GM12878 (cell line): ENCODE measurements around the gene DGLUCY. TPM values are rescaled to one million over a fixed set of nuclear protein-coding genes. Genes with fewer than 3 reads are reported as not detected.

Experiments used
- ATAC-seq: fragments of 200-7000 bp; cut with Tn5 transposase; 3 replicates; pipeline ENCODE4 v1.9.1; 2020; ENCODE audit warnings: mild to moderate bottlenecking, moderate library complexity
- BruUV-seq: library from RNA; stranded (reverse); fragments of 400-500 nt; replicated peaks from 2 replicates; lab custom pipeline; 2021; lab: Mats Ljungman, UMichigan
- CTCF ChIA-PET: fragments of 300-600 bp; sonication (Branson Sonifier 250); formaldehyde crosslinking; extraction: SDS; loops from one replicate; lab custom pipeline; 2021; ENCODE audit warnings: inconsistent platforms; lab: Yijun Ruan, JAX
- POLR2A ChIA-PET: fragments of 350-600 bp; formaldehyde crosslinking; extraction: SDS; loops from one replicate; lab custom pipeline; 2021; ENCODE audit warnings: inconsistent platforms; lab: Charles Lee
- RAD21 ChIA-PET: fragments of 300-600 bp; sonication (Branson Sonifier 250); formaldehyde crosslinking; loops from one replicate; lab custom pipeline; 2023; ENCODE audit warnings: antibody characterized with exemption; ENCODE audit not compliant: unreplicated experiment; lab: Charles Lee
- SMC1A ChIA-PET: fragments of 300-600 bp; sonication (Branson Sonifier 250); formaldehyde crosslinking; loops from one replicate; lab custom pipeline; 2023; ENCODE audit not compliant: unreplicated experiment, uncharacterized antibody; lab: Charles Lee
- DNase-seq: peaks from one replicate; pipeline ENCODE4 v3.0.0-alpha.2; 2011; ENCODE audit warnings: low read depth, low spot score
- FAIRE-seq: peaks from 3 replicates; lab custom pipeline; 2011; peaks lifted over from hg19 to GRCh38; lab: Jason Lieb, UNC
- H2AFZ ChIP-seq: 2 replicates; pipeline ENCODE4 v1.6.0; 2011; ENCODE audit warnings: low read depth, low read length, control low read depth; ENCODE audit not compliant: control insufficient read depth
- H3K27ac ChIP-seq: 2 replicates; pipeline ENCODE4 v1.5.1; 2011; ENCODE audit warnings: control low read depth; ENCODE audit not compliant: control insufficient read depth, insufficient read depth
- H3K27me3 ChIP-seq, 2 experiments: replicated peaks in 1 of 2; 2 replicates each; pipeline versions ENCODE4 v1.6.0 to v1.6.1; 2011; ENCODE audit warnings: low read length in 1 of 2; ENCODE audit not compliant: control insufficient read depth in 2 of 2, insufficient read depth in 2 of 2
- H3K36me3 ChIP-seq, 2 experiments: 2 replicates each; pipeline ENCODE4 v1.5.1; 2011; ENCODE audit warnings: low read length in 1 of 2; ENCODE audit not compliant: control insufficient read depth in 2 of 2, insufficient read depth in 2 of 2
- H3K4me1 ChIP-seq: 2 replicates; pipeline ENCODE4 v1.6.1; 2011; ENCODE audit warnings: mild to moderate bottlenecking, low read length, moderate library complexity, mixed read lengths; ENCODE audit not compliant: control insufficient read depth, insufficient read depth
- H3K4me2 ChIP-seq: 2 replicates; pipeline ENCODE4 v1.6.0; 2011; ENCODE audit warnings: control low read depth; ENCODE audit not compliant: control insufficient read depth, insufficient read depth
- H3K4me3 ChIP-seq: fragments of 200-600 bp; sonication (generic); 2 replicates; pipeline ENCODE4 v1.5.1; 2016
- H3K79me2 ChIP-seq: 2 replicates; pipeline ENCODE4 v1.6.0; 2011; ENCODE audit warnings: low read length; ENCODE audit not compliant: control insufficient read depth, insufficient read depth
- H3K9ac ChIP-seq: 2 replicates; pipeline ENCODE4 v1.8.0; 2011; ENCODE audit warnings: low read length, control low read depth, mixed read lengths; ENCODE audit not compliant: control insufficient read depth, insufficient read depth
- H3K9me3 ChIP-seq: replicated peaks from 3 replicates; pipeline ENCODE4 v1.5.1; 2011; ENCODE audit warnings: mild to moderate bottlenecking, low read length; ENCODE audit not compliant: control insufficient read depth, insufficient read depth
- H4K20me1 ChIP-seq: 2 replicates; pipeline ENCODE4 v1.6.0; 2011; ENCODE audit not compliant: control insufficient read depth, insufficient read depth
- CBFB ChIP-seq: IDR thresholded peaks from 2 replicates; pipeline ENCODE4 v1.6.1; 2016; ENCODE audit warnings: antibody characterized with exemption, low read depth
- DPF2 ChIP-seq: fragments of 450-650 bp; IDR thresholded peaks from 2 replicates; pipeline ENCODE4 v1.6.1; 2017; ENCODE audit warnings: mild to moderate bottlenecking
- ESRRA ChIP-seq: IDR thresholded peaks from 2 replicates; pipeline ENCODE4 v1.6.1; 2012; ENCODE audit warnings: mild to moderate bottlenecking, low read length, improper control_type of control experiment
- HDAC2 ChIP-seq: fragments of 200-600 bp; sonication (generic); IDR thresholded peaks from 2 replicates; pipeline ENCODE4 v1.6.1; 2017
- HDAC6 ChIP-seq: fragments of 200-600 bp; sonication (generic); IDR thresholded peaks from one replicate; pipeline ENCODE4 v1.8.0; 2017; ENCODE audit warnings: antibody characterized with exemption; ENCODE audit not compliant: unreplicated experiment
- HDGF ChIP-seq: fragments of 450-650 bp; IDR thresholded peaks from 2 replicates; pipeline ENCODE4 v1.6.1; 2016; ENCODE audit warnings: antibody characterized with exemption
- JUNB ChIP-seq: IDR thresholded peaks from 2 replicates; pipeline ENCODE4 v1.6.1; 2016; ENCODE audit warnings: antibody characterized with exemption, mild to moderate bottlenecking
- JUND ChIP-seq: IDR thresholded peaks from 2 replicates; pipeline ENCODE4 v1.6.1; 2012; ENCODE audit warnings: low read depth, mild to moderate bottlenecking, low read length, improper control_type of control experiment, moderate library complexity
- KAT2A ChIP-seq: conservative IDR thresholded peaks from 2 replicates; pipeline ENCODE4 v1.6.1; 2011; ENCODE audit warnings: low read depth, low read length; ENCODE audit not compliant: control insufficient read depth
- POLR2A ChIP-seq: IDR thresholded peaks from 2 replicates; pipeline ENCODE4 v1.6.1; 2011; ENCODE audit warnings: low read depth, mild to moderate bottlenecking, low read length
- POLR2AphosphoS2 ChIP-seq: IDR thresholded peaks from 2 replicates; pipeline ENCODE4 v1.6.1; 2011; ENCODE audit warnings: low read depth, mild to moderate bottlenecking, low read length, improper control_type of control experiment, moderate library complexity
- SMAD5 ChIP-seq: IDR thresholded peaks from 2 replicates; pipeline ENCODE4 v1.6.1; 2016; ENCODE audit warnings: antibody characterized with exemption, low read depth
- SP1 ChIP-seq: IDR thresholded peaks from one replicate; pipeline ENCODE4 v1.6.1; 2011; ENCODE audit warnings: low read depth, low read length
- SPI1 ChIP-seq: IDR thresholded peaks from 2 replicates; pipeline ENCODE4 v1.6.1; 2011; ENCODE audit warnings: low read depth, mild to moderate bottlenecking, low read length, moderate library complexity, borderline replicate concordance; ENCODE audit not compliant: insufficient read depth
- STAT1 ChIP-seq: fragments of 450-650 bp; conservative IDR thresholded peaks from 2 replicates; pipeline ENCODE4 v1.6.1; 2014; ENCODE audit warnings: antibody characterized with exemption, mild to moderate bottlenecking
- STAT3 ChIP-seq: IDR thresholded peaks from 2 replicates; pipeline ENCODE4 v1.6.1; 2011; ENCODE audit warnings: low read depth, low read length, improper control_type of control experiment
- USF1 ChIP-seq: IDR thresholded peaks from 2 replicates; pipeline ENCODE4 v1.6.1; 2011; ENCODE audit warnings: borderline replicate concordance, low read depth, mild to moderate bottlenecking, moderate library complexity, mixed read lengths, low read length; ENCODE audit not compliant: insufficient read depth; ENCODE audit errors: extremely low read length
- ZBTB40 ChIP-seq: fragments of 450-650 bp; IDR thresholded peaks from 2 replicates; pipeline ENCODE4 v1.6.1; 2016; ENCODE audit warnings: mild to moderate bottlenecking, moderate library complexity, borderline replicate concordance
- ZNF24 ChIP-seq: fragments of 450-650 bp; IDR thresholded peaks from 2 replicates; pipeline ENCODE4 v1.6.1; 2017; ENCODE audit warnings: antibody characterized with exemption, mild to moderate bottlenecking
- WGBS: methylation state at CpG from one replicate; pipeline ENCODE4 v1.1.6; 2016; ENCODE audit warnings: low lambda C conversion rate; ENCODE audit not compliant: insufficient replicate concordance, insufficient coverage; ENCODE audit errors: missing lambda C conversion rate; 5-methylcytosine and 5-hydroxymethylcytosine counted together
- in situ Hi-C: fragments of 300-500 bp; cut with MboI; formaldehyde crosslinking; loops from 9 replicates; pipeline ENCODE4 v1.14.3; 2018; ENCODE audit warnings: mixed read lengths
- intact Hi-C: fragments of 100-400 bp; cut with micrococcal nuclease; formaldehyde crosslinking; loops from one replicate; pipeline ENCODE4 v1.14.2; 2022; ENCODE audit not compliant: unreplicated experiment
- polyA plus RNA-seq, 11 experiments: library from polyadenylated mRNA; depleted of rRNA in 4 of 11; unstranded in 6 of 11; stranded (reverse) in 5 of 11; fragments of >200 nt; fragmentation: Nextera tagmentation in 4 of 11; fragmentation: Illumina TruSeq in 1 of 11; extraction: Ambion mirVana in 4 of 11; extraction: Trizol in 1 of 11; gene quantifications; 1 replicate in 1 of 11; 2 replicates in 10 of 11; pipeline versions ENCODE4 v1.2.1 to v1.2.3, GENCODE V29; 2011 to 2016; ENCODE audit warnings: inconsistent platforms in 2 of 11, missing spikeins in 2 of 11, low read depth in 1 of 11
- total RNA-seq, 4 experiments: library from RNA; depleted of rRNA in 3 of 4; stranded (reverse); fragments of >200 nt in 3 of 4; fragmentation: Illumina TruSeq in 1 of 4; extraction: Trizol in 1 of 4; gene quantifications; 2 replicates each; pipeline versions ENCODE4 v1.2.1 to v1.2.3, GENCODE V29; 2013 to 2021
- TF ChIP-seq, protein P1 (sequence below): fragments of 450-650 bp; conservative IDR thresholded peaks from 2 replicates; pipeline ENCODE4 v1.6.1; 2017; ENCODE audit warnings: mild to moderate bottlenecking, moderate library complexity

DGLUCY gene
- total and polyA plus RNA-seq, 10 of the 15 experiments (the other 5 are each of a cell fraction or from before 2014, with no cell fraction given), result 15.0 to 70.3 (median 55.1) TPM

GRCh38 chr14:91088585-91089235, 25.2 kb upstream of the DGLUCY start:
- intact Hi-C loops, result no loop called here

More at GRCh38 chr14:91088585-91089235, 25.2 kb upstream of the DGLUCY start:
- ChIA-PET SMC1A (interaction anchor here (1.2 to 1.4 kb wide), 2 partner anchors 26 to 76 kb away, joined by 3 read pairs; no protein-coding TSS in a partner anchor), CTCF (interaction anchor here (0.7 to 1.3 kb wide), 2 partner anchors 12 to 103 kb away, joined by 3 read pairs; no protein-coding TSS in a partner anchor), RAD21 (no interaction called here), POLR2A (no interaction called here)
- DNase-seq (no peak), FAIRE-seq (no peak), ATAC-seq (no peak)
- in situ Hi-C loops, result no loop called here
- Histone ChIP-seq H3K27ac (no peak overlapping the region), H3K4me2 (no peak overlapping the region), H2AFZ (no peak overlapping the region), H3K4me3 (no peak overlapping the region), H3K36me3 (no peaks in the 10 kb centered on the region), H3K79me2 (no peaks in the 10 kb centered on the region), H4K20me1 (no peaks in the 10 kb centered on the region), H3K27me3 (no peaks in the 10 kb centered on the region; a peak in 1 of 4 replicates), H3K9ac (no peak overlapping the region), H3K4me1 (peaks cover 3% of the 10 kb centered on the region; the same call in 1 of the 2 replicates), H3K9me3 (no peaks in the 10 kb centered on the region)
- 56% methylated on average over 5 of the region's 5 CpGs for WGBS
- no TSS peak for BruUV-seq
- TF ChIP-seq ZNF24, result no peak
- TF ChIP-seq KAT2A, result no peak
- TF ChIP-seq SP1, result no peak
- TF ChIP-seq STAT1, result no peak
- TF ChIP-seq ESRRA, result no peak
- no peak for TF ChIP-seq SPI1
- no peak for TF ChIP-seq JUNB
- no peak for TF ChIP-seq USF1
- no peak for TF ChIP-seq JUND
- TF ChIP-seq, protein P1, sequence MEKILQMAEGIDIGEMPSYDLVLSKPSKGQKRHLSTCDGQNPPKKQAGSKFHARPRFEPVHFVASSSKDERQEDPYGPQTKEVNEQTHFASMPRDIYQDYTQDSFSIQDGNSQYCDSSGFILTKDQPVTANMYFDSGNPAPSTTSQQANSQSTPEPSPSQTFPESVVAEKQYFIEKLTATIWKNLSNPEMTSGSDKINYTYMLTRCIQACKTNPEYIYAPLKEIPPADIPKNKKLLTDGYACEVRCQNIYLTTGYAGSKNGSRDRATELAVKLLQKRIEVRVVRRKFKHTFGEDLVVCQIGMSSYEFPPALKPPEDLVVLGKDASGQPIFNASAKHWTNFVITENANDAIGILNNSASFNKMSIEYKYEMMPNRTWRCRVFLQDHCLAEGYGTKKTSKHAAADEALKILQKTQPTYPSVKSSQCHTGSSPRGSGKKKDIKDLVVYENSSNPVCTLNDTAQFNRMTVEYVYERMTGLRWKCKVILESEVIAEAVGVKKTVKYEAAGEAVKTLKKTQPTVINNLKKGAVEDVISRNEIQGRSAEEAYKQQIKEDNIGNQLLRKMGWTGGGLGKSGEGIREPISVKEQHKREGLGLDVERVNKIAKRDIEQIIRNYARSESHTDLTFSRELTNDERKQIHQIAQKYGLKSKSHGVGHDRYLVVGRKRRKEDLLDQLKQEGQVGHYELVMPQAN, result no peak
- TF ChIP-seq DPF2, result no peak
- no peak for TF ChIP-seq ZBTB40
- no peak for TF ChIP-seq POLR2A
- TF ChIP-seq HDAC2, result no peak
- no peak for TF ChIP-seq HDAC6
- no peak for TF ChIP-seq SMAD5
- no peak for TF ChIP-seq HDGF
- no peak for TF ChIP-seq STAT3
- TF ChIP-seq POLR2AphosphoS2, result no peak
- TF ChIP-seq CBFB, result no peak
